NCI-H2029 (cell line): ENCODE measurements around the gene GRID2.
"Not testable (repeated sequence)": the region's sequence is repeated elsewhere in the genome, so short reads cannot be mapped to it uniquely, and the experiment has no call there.

Source experiments
- DNase-seq: peaks from one replicate; lab custom pipeline; 2025; lab: John Stamatoyannopoulos, UW

GRID2 gene

DNA sequence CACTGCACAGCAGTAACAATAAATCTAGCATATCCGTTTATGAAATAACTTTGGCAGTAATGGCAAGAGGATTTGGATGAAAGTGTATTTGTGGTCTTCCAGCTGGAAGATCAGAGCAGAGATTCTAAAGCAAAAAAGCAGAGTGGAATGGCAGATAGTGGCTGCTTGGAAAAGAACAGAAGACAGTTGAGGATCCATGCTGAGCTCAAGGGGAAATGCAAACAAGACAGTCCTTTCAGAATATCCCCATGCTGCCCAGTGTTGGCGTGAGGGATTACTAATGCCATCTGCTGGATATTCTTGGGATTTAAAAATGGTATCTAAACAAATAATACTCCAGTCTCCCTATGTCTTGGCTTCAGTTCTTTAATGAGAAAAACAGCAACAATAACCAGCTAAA lies 895.7 kb downstream of the GRID2 start:
- DNase-seq, result peak; percentile 63

DNA sequence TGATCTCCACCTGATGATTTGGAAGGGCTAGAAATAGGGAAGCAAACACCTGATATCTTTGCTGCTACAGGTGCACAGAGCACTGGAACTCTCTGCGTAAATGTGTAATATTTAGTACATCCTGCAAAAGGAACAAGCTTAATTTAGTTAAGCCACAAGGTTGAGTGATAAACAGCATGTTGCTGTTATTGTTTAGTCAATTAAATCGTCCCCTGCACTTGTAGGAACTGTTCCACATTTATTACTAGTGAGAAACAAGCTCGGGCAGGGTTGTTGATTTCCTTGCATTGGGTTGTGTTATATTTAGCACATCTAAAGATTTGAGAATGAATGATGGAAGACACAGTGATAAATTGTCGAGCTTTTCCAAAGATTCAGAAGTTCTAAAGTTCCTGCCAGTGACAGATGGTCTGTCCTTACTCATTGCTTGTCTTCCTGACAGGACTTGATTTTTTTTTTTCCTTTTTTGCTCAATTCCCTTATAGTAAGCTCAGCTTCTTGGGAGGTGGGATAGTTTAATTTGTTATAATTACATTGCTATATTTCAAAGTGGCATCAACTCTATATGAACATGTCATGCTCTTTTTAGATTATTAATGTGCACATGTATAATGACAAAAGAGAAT lies 897.8 kb downstream of the GRID2 start:
- no peak for DNase-seq

DNA sequence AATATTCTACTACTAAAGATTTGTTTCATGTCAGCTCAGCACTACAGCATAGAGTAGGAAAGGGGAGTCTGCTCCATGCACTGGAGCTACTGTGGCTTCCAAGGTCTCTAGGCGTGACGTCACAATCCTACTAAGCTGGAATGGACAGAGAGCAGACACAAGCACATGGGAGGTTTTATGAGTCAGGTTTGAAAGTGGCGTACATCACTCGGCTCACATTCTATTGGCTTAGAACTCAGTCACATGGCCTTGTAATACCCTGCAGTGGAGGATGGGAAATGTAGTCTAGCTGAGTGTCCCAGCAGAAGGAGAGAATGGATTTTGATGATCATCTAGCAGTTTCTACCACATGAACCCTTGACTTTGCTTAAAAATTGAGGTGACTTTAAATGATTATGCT lies 899.9 kb downstream of the GRID2 start:
- DNase-seq, result no peak

DNA sequence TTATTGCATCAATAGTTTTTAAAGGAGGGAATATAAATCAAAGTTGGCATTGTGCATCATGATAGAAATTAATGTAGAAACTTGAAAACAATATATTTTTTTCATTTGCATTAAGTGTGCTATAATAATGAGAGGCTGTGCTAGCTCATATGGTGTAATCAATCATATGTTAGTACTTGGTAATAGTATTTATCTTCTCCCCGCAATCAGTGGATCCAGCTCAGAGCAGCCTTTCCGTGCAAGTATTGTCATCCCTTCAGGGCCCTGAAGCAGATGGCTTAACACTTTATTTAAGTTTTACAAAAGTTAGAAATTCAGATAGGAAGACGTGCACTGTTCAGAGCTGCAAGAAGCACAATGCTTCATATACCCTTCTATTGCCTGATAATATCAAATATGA lies 908.5 kb downstream of the GRID2 start:
- no peak for DNase-seq

DNA sequence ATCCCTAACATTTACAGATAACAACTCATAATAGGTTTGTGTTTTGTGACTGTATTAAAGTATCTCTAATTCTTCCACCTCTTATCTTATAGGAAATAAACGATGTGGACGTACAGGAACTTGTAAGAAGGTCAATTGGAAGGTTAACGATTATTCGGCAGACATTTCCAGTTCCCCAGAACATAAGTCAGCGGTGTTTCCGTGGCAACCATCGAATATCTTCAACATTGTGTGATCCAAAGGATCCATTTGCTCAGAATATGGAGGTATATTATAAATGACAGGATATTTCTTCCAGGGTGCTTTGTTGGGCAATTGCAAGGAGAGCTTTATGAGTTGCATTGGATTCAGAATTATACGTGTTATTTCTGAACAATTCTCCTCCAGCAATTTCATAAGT lies 912.9 kb downstream of the GRID2 start:
- DNase-seq, result no peak

DNA sequence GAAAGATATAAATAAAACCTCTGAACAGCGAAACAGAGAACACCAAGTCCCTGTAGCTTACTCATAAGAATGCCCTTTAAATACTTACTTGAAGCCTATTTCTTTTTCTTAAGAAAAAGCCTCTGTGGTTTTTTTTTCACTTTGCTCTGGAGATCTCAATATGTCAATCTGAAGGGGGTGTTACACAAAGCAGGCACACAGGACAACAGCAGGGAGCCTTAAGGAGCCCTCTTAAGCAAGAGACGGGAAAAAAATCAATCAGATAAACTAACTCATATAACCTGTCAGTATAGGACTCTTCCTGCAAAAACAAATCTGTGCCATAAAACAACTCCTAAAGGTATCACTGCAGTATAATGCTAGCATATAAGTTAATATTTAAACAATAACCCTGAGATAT lies 913.7 kb downstream of the GRID2 start:
- no peak for DNase-seq

DNA sequence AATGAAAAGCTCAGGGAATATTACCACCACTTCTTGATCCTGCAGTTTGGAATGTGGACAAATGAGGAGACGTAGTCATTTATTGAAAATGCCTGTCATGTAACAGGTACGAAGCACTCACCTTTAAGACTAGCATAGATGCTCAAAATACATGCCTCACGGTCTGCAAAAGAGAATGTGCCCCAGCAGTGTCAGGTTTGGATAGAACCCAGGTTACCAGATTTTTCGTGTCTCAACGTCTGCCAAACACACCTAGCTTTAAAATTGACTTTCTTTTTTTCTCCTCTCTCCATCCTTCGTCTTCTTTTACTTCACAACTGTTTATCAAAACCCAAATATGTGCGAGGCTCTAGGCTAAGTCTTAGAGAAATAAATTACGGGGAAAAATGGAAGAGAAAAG lies 918.0 kb downstream of the GRID2 start:
- DNase-seq, result no peak

DNA sequence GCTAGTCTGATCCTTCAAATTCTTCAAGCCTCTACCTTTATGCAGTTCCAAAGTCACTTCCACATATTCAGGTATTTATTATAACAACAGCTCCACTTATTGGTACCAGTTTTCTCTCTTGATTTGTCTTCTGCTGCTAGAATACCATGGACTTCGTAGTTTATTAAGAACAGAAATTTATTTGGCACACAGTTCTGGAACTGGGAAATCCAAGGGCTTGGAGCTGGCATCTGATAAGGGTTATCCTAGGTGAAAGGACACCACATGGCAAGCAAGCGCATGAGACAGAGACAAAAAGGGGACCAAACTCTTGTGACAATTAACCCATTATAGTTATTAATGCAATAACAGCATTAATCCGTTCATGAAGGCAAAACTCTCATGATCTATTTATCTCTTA lies 924.3 kb downstream of the GRID2 start:
- DNase-seq, result no peak

DNA sequence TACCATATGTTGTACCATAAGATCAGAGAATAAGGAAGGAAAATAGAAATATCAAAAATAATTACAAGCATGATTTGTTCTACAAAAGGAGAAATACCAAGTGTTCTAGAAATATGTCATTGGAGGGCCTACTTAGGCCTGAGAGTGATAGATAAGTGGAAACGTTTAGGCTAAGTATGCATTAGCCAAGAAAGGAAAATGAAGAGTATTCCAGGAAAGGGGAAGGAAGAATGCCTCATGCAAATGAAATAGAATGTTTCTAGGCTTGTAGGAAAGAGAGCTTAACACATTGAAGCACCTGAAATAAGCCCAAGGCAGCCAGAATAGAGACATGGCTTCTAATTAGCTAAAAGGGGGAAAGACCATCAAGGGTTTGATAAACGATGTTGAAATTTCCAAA lies 929.1 kb downstream of the GRID2 start:
- DNase-seq, result no peak

DNA sequence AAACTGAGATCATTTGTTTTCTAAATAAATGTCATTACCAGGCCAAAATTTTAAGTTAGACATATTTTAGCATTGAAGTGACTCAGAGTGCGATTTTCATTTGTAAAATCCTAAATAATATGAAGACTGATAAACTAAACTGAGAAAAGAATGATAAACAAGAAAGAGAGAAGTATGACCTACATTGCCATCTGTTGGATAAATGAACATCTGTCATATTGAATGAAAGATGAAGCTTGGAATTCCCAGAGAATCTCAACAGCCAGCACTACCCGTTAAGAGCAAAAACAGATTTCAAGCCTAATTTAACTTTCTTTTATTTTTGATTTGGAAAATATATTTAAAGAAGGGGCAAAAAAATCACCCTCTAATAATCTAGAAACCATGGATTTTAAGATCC lies 933.8 kb downstream of the GRID2 start:
- no peak for DNase-seq

DNA sequence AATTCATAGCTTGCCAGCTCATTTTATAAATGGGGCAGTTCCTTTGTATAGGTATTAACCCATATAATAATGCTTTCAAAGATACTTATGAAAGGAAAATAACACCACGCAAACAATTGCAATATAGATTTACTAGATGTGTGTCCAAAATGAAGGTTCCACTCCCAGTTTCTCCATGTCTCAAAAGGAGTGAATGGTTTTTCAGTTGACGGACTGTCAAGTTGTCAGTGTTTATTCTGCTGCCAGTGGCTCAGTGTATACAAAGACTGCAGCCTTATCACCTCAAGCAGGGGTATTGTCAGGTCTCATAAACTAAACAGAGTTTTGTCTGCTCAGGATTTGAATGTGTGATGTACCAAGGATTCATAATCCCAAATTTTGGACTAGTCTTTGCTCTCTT lies 939.5 kb downstream of the GRID2 start:
- DNase-seq, result no peak

DNA sequence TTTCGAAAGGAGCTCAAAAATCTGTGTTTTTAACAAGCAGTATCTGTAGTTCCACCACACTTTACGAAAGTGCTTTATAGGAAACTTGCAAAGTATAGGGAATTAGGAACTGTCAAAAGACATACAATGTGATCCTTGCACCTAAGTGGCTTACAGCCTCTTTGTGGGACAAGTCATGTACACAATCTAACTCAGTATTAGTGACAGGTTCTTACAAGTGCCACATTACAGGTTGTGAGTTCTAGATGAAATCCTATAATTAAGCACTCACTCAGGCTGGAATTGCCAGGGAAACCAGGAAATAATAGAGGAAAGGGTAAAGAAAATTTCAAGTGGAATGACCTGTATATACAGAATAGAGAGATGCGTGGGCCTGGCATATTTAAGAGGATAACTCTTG lies 957.4 kb downstream of the GRID2 start:
- DNase-seq, result no peak

DNA sequence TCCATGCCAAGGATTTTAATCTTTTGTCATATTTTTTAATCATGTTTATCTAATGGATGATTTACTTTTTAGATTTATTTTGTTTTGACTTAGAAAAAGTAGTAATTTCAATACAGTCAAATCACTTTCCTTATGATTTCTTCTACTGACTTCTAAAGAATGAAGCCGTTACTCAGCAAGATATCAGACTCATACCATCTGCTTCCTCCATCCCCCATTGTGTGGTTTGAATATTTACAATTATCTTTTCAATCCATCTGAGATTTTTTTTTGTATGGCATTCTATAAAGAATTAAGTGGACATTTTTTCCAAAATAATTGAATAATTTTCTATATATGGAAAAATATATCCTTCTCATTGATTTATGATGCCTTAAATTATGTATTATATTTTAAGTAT lies 959.4 kb downstream of the GRID2 start:
- no peak for DNase-seq

DNA sequence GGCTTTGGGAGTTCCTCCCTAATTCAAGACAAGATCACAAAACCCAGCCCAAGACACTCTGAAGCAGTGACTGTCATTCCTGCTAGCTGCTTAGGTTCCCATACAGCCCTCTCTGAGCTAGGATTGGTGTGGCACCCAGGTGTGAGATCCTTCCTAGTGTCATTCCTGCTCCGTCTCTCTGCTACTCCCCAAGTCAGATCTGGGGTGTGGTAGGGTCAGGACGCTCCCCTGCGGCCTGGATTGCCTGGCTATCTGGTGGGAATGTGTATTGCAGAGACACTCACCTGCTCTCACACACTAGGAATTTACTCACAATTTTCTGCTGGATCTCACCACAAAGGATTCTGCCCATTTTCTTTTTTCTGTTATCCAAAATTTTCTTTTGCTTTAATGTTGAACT lies 964.0 kb downstream of the GRID2 start:
- no peak for DNase-seq

DNA sequence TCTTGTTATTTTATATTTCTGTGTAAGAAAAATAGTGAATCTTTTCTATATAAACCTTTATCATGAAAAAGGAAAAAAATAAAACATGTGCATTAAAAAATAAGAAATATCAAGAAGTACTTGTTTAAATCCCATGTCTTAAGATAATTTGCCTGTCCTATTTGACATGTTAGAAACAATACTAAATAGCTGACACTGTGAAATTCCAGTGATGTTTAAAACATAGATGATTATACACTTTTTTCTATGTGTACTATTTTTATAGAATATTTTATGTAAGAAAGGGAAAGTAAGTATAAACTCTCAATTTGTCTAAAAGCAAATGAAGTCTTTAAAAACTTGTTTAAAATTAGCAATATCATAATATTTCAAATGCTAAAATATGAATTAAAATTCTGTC lies 981.6 kb downstream of the GRID2 start:
- DNase-seq, result no peak

DNA sequence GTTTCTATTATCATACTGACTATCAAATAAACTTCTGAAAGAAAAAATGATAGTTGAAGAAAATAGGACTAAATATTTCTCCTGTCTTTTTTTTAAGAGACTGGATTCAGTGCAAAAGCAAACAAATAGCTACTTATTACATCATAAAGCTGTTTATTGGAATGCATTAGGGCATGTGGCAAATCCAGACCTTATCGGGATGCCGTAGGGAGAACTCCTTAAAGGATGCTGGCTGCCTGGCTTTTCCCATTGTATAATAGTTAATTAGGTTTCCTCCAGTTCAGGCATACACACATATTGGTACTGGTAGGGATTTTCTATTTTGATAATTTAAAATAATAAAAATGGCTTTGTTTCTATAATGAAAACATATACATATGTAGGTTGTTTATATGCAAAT lies 985.5 kb downstream of the GRID2 start:
- no peak for DNase-seq

DNA sequence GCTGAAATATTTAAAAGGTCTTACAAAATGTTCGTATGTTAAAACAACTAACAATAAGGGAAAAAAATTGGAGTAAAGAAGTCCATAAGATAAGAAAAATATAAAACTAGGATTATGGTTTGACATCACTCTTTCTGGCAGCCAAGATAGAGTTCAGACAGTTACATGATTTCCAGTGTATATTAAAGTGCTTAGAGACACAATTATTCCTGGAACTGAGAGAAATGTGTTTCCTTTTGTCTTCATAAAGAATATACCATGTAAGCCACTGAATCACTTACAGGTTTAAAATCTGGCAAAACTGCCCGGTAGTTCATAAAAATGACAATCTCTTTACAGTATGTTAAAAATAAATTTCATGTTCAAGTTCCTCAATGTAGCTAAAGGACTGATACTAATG lies 986.1 kb downstream of the GRID2 start:
- DNase-seq, result no peak

DNA sequence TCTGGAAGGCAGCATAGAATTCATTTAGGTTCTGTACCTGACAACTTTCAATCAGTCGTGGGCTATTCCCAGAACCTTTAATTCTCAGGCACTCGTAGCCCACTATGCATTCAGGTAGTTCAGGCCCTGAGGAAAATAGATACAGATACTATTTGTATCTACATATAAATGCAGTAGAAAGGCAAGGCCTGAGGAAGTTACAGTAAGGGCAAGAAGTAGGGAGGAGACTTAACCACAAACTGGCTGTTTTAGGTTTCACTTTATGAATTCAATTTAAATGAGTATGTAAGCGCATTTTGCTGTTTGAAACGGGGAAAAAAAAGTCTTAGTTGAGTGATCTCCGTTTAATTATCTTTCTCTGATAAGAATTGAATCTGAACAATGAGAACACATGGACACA lies 995.4 kb downstream of the GRID2 start:
- no peak for DNase-seq

DNA sequence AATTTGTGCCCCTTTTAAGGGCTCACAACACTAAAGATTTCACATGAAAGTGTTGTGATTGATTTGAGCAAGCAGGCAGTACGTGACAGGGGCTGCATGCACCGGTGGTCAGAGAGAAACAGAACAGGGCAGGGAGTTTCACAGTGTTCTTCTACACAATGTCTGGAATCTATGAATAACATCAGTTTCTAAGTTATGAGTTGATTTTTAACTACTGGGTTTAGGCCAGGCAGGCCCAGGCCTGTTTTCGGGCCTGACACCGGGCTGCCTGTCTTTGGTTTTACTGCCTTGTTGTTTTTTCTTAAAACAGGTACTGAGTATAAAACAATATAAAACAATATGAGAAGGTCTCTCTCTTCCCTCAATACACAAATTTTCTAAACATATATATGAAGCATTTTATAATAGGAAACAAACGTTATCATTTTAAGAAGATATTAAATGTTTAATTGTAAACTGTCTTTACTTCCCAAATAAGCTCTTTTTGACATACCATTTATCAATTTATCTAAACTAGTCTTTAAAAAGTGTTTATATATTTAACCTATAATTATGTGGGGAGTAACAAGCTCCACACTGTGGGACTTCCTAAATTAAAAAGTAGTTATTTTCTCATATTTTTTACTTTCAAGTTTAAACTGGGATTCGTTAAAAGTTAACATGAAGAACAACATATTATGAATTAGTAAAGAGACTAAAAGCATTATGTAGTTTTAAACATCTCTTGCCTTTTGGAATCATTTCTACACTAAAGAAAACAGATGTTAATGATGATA lies 997.2 kb downstream of the GRID2 start:
- not testable (repeated sequence) for DNase-seq

DNA sequence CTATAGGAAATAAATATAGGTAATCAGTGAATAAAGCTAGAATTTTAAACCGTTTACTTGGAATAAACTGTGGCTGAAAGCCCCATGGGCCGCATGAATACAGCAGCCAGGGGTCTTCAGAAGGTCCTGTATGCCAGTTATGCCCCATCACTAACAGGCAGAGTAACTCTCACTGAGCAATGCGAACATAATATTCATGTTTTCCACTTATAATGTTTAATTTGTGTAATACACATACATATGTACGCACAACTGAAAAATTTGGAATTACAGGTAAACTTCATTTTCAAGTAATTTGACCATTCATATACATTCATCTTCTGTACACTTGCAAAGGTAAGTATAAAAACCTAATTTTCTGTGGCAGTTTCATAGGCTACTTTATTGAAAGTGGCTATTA lies 998.5 kb downstream of the GRID2 start:
- no peak for DNase-seq

DNA sequence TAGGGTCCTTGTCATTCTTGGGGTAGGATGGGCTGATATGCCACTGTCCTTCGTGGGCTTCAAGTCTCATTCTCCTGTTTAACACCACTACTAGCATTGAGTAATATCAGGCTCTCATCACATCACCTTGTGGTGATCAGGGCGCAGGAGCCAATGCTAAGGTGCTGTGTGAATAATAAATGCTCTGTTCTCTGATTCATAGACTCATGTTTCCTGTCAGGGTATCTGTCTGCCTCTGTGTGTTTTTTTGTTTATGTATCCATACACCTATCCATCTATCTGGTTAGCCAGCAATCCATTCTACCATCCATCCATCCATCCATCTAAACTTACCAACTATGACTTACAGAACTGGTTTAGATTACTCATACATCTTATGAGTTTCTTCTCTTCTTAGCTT lies 999.7 kb downstream of the GRID2 start:
- no peak for DNase-seq

DNA sequence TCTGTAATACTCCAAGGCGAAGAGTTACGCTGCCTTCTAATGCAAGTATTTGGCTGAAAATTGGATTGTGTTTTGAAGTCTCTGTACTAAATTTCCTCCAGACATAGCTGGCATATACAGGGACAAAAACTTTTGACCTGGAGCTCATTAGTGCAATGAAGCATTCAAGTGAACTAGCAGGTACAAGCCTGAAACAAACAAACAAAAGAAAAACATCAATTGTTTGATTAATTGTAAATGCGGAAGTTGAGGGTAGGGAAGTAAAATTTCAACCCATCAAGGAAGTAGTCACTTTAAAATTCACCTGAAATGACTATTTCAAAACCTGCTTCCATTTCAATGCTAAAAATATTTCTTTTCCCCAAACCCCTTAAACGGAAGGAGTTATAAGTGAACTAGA lies 1008.5 kb downstream of the GRID2 start:
- DNase-seq, result no peak

DNA sequence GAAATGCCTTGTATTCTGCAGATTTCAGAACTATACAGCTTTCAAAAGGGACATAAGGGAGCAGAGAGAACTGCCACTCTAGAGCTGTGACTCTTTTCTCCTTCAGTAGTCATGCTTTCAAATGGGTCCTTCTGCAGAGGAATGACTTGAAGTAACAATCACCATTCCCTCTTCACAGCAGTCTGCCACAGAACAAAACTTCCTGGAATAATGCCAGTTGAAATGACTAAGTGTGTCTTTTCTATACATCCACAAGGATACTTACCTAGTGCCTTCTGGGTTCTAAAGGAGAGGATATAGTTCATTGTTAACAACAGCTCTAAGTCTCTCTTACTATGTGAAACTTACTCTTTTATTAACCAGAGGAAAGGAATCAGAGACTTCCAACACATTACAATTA lies 1009.4 kb downstream of the GRID2 start:
- DNase-seq, result no peak

DNA sequence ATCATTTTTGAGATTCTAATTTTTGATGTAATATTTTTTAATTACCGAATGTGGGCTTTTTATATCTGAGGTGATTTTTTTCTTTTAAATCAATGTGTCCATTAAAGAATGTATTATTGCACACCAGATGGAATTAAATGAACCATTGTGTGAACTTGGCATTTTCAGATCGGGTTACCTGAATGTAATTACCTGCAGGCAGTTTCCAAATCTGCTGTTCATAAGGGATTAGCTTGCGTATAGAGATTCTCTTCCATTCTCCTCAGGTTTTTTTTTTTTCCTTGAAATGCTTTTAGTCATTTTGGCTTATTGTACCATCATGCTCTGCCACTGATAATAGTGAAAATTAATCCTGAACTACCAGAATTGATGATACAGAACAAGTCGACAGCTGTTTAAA lies 1013.3 kb downstream of the GRID2 start:
- no peak for DNase-seq
